ENCODE data around the gene TAS2R4.

DNA sequence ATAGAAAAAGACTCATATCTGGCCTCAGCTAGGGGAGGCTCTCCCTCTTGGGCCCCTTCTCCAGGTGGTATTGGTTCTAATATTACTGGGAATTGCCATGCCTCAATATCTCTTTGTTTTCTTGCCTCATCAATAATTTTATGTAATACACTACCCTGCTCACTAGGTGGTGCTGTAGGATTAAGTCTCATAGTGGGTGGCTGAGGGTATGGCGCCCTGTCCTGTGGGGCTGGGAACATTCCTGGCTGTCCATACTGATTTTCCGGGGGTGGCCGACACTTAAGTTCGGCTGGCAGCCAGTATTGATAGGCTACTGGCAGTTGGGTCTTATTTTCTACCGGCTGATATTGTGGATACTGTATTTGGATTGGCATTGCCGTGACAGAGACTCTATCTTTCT lies 21.5 kb upstream of the TAS2R4 start:
- TF ChIP-seq POLR2A (IDR thresholded peaks at IDR 0.05), result no peak
- TF ChIP-seq, protein P1, sequence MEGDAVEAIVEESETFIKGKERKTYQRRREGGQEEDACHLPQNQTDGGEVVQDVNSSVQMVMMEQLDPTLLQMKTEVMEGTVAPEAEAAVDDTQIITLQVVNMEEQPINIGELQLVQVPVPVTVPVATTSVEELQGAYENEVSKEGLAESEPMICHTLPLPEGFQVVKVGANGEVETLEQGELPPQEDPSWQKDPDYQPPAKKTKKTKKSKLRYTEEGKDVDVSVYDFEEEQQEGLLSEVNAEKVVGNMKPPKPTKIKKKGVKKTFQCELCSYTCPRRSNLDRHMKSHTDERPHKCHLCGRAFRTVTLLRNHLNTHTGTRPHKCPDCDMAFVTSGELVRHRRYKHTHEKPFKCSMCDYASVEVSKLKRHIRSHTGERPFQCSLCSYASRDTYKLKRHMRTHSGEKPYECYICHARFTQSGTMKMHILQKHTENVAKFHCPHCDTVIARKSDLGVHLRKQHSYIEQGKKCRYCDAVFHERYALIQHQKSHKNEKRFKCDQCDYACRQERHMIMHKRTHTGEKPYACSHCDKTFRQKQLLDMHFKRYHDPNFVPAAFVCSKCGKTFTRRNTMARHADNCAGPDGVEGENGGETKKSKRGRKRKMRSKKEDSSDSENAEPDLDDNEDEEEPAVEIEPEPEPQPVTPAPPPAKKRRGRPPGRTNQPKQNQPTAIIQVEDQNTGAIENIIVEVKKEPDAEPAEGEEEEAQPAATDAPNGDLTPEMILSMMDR (IDR thresholded peaks at IDR 0.05), result peak in 4 of 6 experiments; percentile 18 to 47 (median 37)

Measured in Peyer's patch (tissue), 4 donors.